Measurements from ENCODE around the gene MAGI2. TPM values are rescaled to one million over a fixed set of nuclear protein-coding genes. Genes with fewer than 3 reads are reported as not detected.

The MAGI2 gene
- total RNA-seq, 1 experiment from 2014 or later, result 0.22 TPM

DNA sequence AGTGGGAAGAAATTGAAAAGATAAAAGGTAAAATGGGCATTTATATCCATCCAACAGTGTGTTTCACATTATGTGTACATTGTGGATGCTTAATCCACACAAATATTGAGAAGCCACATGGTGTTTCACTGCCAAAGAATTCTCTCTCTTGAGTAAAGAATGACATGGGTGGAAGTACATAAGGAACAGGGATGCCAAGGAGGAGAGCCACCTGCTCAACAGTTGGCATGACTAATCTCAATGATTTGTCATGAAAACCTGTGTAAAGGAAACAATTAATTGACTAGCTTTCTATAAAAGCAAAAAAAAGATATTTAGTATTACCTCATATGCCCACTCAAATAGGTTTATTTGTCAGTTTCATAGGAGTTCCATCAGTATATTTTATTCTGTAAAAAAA lies 43.1 kb downstream of the MAGI2 start (continued):
- no peak for TF ChIP-seq TCF7L2 (IDR thresholded peaks at IDR 0.05; ENCODE audit: borderline replicate concordance, extremely low read depth, insufficient read depth, insufficient read length)

DNA sequence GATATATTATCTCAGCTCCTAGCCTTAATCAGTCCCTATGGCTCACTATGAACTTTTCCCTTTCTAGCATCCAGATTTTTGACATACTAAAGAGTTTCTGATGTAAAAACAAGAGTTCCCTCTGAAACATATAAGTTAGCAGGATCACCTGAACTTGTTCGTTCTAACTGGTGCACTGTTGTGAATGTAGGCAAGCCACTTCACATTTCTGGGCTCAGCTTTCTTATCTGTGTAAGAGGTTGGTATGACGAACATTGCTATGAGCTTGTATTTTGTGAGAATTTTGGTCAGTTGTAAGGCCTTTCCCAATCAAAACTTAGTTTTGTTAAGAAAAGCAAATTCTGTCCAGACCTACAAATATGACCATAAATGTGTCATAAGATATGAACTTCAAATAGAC lies 46.1 kb downstream of the MAGI2 start:
- H3K4me3 ChIP-seq (replicated peaks in 1 of 2; ENCODE audit: low read depth in 1 of 2, low read length in 2 of 2), result no peak overlapping the region
- no TSS peak for BruUV-seq (replicated peaks)
- H3K9ac ChIP-seq (ENCODE audit: low read length), result no peak overlapping the region
- H3K36me3 ChIP-seq (ENCODE audit: control insufficient read depth in 1 of 2, insufficient read depth in 2 of 2, low read length in 2 of 2), result no peaks in the 10 kb centered on the region
- no peak overlapping the region for H3K4me2 ChIP-seq (ENCODE audit: low read length)
- no peaks in the 10 kb centered on the region for H3K27me3 ChIP-seq (ENCODE audit: insufficient read depth, low read length)
- TF ChIP-seq, protein P1, sequence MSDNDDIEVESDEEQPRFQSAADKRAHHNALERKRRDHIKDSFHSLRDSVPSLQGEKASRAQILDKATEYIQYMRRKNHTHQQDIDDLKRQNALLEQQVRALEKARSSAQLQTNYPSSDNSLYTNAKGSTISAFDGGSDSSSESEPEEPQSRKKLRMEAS (IDR thresholded peaks at IDR 0.05), result no peak
- TF ChIP-seq, protein P2, sequence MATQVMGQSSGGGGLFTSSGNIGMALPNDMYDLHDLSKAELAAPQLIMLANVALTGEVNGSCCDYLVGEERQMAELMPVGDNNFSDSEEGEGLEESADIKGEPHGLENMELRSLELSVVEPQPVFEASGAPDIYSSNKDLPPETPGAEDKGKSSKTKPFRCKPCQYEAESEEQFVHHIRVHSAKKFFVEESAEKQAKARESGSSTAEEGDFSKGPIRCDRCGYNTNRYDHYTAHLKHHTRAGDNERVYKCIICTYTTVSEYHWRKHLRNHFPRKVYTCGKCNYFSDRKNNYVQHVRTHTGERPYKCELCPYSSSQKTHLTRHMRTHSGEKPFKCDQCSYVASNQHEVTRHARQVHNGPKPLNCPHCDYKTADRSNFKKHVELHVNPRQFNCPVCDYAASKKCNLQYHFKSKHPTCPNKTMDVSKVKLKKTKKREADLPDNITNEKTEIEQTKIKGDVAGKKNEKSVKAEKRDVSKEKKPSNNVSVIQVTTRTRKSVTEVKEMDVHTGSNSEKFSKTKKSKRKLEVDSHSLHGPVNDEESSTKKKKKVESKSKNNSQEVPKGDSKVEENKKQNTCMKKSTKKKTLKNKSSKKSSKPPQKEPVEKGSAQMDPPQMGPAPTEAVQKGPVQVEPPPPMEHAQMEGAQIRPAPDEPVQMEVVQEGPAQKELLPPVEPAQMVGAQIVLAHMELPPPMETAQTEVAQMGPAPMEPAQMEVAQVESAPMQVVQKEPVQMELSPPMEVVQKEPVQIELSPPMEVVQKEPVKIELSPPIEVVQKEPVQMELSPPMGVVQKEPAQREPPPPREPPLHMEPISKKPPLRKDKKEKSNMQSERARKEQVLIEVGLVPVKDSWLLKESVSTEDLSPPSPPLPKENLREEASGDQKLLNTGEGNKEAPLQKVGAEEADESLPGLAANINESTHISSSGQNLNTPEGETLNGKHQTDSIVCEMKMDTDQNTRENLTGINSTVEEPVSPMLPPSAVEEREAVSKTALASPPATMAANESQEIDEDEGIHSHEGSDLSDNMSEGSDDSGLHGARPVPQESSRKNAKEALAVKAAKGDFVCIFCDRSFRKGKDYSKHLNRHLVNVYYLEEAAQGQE (IDR thresholded peaks at IDR 0.05; ENCODE audit: low read depth), result no peak
- TF ChIP-seq SRF (IDR thresholded peaks at IDR 0.05; ENCODE audit: low read depth) (no peak), EZH2phosphoT487 (IDR thresholded peaks at IDR 0.05; ENCODE audit: borderline replicate concordance) (no peak), TCF7L2 (IDR thresholded peaks at IDR 0.05; ENCODE audit: borderline replicate concordance, extremely low read depth, insufficient read depth, insufficient read length) (no peak), ZNF274 (IDR thresholded peaks at IDR 0.05; ENCODE audit: low read depth, low read length) (no peak), CBX3 (IDR thresholded peaks at IDR 0.05; ENCODE audit: low read depth) (no peak), YY1 (IDR thresholded peaks at IDR 0.05; ENCODE audit: extremely low read depth, insufficient replicate concordance, low read depth, low read length) (no peak), EGR1 (IDR thresholded peaks at IDR 0.05; ENCODE audit: low read depth) (no peak), CEBPB (IDR thresholded peaks at IDR 0.05; ENCODE audit: low read depth) (no peak), EZH2 (IDR thresholded peaks at IDR 0.05) (no peak), RAD21 (IDR thresholded peaks at IDR 0.05; ENCODE audit: low read depth) (no peak), JUND (IDR thresholded peaks at IDR 0.05) (no peak), SIN3A (IDR thresholded peaks at IDR 0.05; ENCODE audit: low read depth) (no peak), ZFX (IDR thresholded peaks at IDR 0.05) (no peak), SP1 (IDR thresholded peaks at IDR 0.05; ENCODE audit: low read depth) (no peak), FOSL1 (IDR thresholded peaks at IDR 0.05; ENCODE audit: low read depth) (no peak)
- TF ChIP-seq, protein P3, sequence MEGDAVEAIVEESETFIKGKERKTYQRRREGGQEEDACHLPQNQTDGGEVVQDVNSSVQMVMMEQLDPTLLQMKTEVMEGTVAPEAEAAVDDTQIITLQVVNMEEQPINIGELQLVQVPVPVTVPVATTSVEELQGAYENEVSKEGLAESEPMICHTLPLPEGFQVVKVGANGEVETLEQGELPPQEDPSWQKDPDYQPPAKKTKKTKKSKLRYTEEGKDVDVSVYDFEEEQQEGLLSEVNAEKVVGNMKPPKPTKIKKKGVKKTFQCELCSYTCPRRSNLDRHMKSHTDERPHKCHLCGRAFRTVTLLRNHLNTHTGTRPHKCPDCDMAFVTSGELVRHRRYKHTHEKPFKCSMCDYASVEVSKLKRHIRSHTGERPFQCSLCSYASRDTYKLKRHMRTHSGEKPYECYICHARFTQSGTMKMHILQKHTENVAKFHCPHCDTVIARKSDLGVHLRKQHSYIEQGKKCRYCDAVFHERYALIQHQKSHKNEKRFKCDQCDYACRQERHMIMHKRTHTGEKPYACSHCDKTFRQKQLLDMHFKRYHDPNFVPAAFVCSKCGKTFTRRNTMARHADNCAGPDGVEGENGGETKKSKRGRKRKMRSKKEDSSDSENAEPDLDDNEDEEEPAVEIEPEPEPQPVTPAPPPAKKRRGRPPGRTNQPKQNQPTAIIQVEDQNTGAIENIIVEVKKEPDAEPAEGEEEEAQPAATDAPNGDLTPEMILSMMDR (IDR thresholded peaks at IDR 0.05 in 2 of 3, conservative IDR thresholded peaks at IDR 0.05 in 1 of 3; ENCODE audit: borderline replicate concordance in 1 of 3, insufficient read depth in 1 of 3, low read depth in 2 of 3, low read length in 2 of 3), result no peak
- TF ChIP-seq, protein P4, sequence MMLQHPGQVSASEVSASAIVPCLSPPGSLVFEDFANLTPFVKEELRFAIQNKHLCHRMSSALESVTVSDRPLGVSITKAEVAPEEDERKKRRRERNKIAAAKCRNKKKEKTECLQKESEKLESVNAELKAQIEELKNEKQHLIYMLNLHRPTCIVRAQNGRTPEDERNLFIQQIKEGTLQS (IDR thresholded peaks at IDR 0.05), result no peak
- TF ChIP-seq, protein P5, sequence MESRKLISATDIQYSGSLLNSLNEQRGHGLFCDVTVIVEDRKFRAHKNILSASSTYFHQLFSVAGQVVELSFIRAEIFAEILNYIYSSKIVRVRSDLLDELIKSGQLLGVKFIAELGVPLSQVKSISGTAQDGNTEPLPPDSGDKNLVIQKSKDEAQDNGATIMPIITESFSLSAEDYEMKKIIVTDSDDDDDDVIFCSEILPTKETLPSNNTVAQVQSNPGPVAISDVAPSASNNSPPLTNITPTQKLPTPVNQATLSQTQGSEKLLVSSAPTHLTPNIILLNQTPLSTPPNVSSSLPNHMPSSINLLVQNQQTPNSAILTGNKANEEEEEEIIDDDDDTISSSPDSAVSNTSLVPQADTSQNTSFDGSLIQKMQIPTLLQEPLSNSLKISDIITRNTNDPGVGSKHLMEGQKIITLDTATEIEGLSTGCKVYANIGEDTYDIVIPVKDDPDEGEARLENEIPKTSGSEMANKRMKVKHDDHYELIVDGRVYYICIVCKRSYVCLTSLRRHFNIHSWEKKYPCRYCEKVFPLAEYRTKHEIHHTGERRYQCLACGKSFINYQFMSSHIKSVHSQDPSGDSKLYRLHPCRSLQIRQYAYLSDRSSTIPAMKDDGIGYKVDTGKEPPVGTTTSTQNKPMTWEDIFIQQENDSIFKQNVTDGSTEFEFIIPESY (IDR thresholded peaks at IDR 0.05; ENCODE audit: extremely low read depth, insufficient replicate concordance, low read length), result no peak
- no peak overlapping the region for H2AFZ ChIP-seq (ENCODE audit: low read depth, low read length, poor library complexity, severe bottlenecking)
- H3K27ac ChIP-seq (ENCODE audit: low read depth, low read length), result no peak overlapping the region
- intact Hi-C loops (cut with micrococcal nuclease), result no loop called here
- H3K9me2 ChIP-seq (ENCODE audit: insufficient read depth), result no peaks in the 10 kb centered on the region
- no peaks in the 10 kb centered on the region for H4K20me1 ChIP-seq (ENCODE audit: insufficient read depth)
- ATAC-seq, result no peak
- no peaks in the 10 kb centered on the region for H3K4me1 ChIP-seq (ENCODE audit: control insufficient read depth in 1 of 2, insufficient read depth in 2 of 2, low read length in 2 of 2)
- no peak for DNase-seq (ENCODE audit: low read depth, low spot score)
- no peaks in the 10 kb centered on the region for H3K79me2 ChIP-seq (ENCODE audit: insufficient read depth, low read length)
- POLR2A ChIA-PET, result no interaction called here
- H3K9me3 ChIP-seq (ENCODE audit: control insufficient read depth in 1 of 2, insufficient read depth in 1 of 2, low read depth in 1 of 2, low read length in 2 of 2), result no peaks in the 10 kb centered on the region
- CTCF ChIA-PET, result no interaction called here
- RAD21 ChIA-PET (ENCODE audit: low non-redundant PET in 1 of 2, low total read pairs in 2 of 2, uncharacterized antibody in 2 of 2, unreplicated experiment in 2 of 2), result no interaction called here
